ENCODE data around the gene CRYBB2.
A peak's percentile ranks its signal among the peaks of the same experiment; 100 is the strongest.
"Not testable (repeated sequence)": the region's sequence is repeated elsewhere in the genome, so short reads cannot be mapped to it uniquely, and the experiment has no call there.

The CRYBB2 gene

GRCh38 chr22:25199731-25200520, 19.5 kb upstream of the CRYBB2 start, which contains the start of gene CRYBB3:
CRYBB3 (plus strand) TSS chr22:25199858; CDS start chr22:25201397, 1,539 bp downstream.
- DNase-seq (ENCODE audit: low read depth, low spot score), result no peak

DNA sequence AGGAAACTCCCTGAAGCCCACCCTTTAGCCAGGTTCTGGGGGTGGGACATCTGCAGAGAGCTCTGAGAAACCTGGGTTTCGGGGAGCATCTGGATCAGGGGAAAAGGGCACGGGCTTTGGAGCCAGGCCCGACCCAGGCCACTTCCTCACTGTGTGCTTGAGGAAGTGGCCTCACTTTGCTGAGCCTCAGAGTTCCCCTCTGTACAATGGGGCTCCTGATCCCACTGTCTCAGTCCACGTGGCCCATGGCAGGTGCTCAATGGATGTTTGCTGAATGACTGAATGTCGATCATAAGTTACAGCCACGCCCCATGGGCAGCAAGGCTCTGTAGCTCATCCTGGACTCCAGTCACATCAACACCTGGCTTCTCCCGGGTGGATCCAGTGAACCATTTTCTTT, 18.5 kb upstream of the CRYBB2 start:
- DNase-seq (ENCODE audit: low read depth, low spot score), result no peak

- no peak for DNase-seq (ENCODE audit: low read depth, low spot score)
Observed at GRCh38 chr22:25201557-25202273, 17.7 kb upstream of the CRYBB2 start.

- DNase-seq (ENCODE audit: low read depth, low spot score), result peak; percentile 83
Observed at GRCh38 chr22:25202290-25202921, 17.0 kb upstream of the CRYBB2 start.

DNA sequence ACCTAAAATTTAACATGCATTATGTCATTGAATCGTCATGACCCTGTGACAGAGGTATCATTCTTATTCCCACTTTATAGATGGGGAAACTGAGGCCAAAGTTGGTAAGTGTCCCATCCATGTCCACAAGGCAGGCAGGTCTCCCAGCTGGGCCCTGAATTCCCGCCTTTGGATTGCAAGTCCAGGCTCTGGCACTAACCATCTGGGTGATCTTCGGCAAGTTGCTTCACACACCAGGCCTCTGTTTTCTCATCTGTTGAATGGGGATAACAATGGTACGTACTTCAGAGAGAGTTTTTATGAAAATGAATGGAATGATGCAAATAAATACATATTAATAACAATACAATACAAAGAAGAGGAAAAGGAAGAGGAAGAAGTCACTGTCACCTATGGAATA, 16.4 kb upstream of the CRYBB2 start:
- DNase-seq (ENCODE audit: low read depth, low spot score), result no peak

DNA sequence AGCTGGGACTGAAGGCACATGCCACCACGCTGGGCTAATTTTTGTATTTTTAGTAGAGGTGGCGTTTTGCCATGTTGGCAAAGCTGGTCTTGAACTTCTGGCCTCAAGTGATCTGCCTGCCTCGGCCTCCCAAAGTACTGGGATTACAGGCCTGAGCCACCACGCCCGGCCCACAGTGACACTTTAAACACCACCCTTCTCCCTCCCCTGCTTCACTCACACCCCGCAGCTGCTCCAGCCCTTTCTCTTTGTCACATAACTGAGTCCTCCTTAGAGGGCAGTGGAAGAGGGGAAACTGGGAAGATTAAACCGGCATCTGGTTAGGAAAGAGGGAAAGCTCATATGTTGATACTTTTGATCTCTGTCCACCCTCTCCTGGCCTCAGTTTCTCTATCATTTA, 14.9 kb upstream of the CRYBB2 start:
- not testable (repeated sequence) for DNase-seq (ENCODE audit: low read depth, low spot score)

GRCh38 chr22:25205847-25206246, 13.6 kb upstream of the CRYBB2 start:
- DNase-seq (ENCODE audit: low read depth, low spot score), result no peak

GRCh38 chr22:25206998-25207397, 12.4 kb upstream of the CRYBB2 start:
- no peak for DNase-seq (ENCODE audit: low read depth, low spot score)

DNA sequence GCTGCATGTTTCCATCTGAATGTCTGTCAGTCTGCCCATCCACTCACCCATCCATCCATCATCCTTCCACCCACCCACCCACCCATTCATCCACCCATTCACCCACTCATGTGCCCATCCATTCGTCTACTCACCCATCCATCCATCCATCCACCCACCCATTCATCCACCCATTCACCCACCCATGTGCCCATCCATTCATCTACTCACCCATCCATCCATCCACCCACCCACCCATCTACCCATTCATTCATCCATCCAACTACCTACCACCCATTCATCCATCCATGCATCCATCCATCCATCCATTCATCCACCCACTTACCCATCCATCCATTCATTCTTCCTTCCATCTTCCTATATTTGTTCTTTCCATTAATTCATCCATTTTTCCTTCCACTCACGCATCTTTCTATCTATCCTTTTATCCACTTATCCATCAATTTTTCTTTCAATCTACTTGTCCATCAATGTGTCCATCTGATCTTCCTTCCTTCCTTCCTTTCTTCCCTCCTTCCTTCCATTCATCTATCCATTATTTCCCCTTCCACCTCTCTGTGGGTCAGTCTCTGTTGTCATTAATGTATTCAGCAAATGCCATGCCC, 11.8 kb upstream of the CRYBB2 start:
- DNase-seq (ENCODE audit: low read depth, low spot score), result no peak

- no peak for DNase-seq (ENCODE audit: low read depth, low spot score)
Observed at GRCh38 chr22:25208328-25208727, 11.1 kb upstream of the CRYBB2 start.

- no peak for DNase-seq (ENCODE audit: low read depth, low spot score)
Observed at GRCh38 chr22:25208743-25209505, 10.5 kb upstream of the CRYBB2 start.

DNA sequence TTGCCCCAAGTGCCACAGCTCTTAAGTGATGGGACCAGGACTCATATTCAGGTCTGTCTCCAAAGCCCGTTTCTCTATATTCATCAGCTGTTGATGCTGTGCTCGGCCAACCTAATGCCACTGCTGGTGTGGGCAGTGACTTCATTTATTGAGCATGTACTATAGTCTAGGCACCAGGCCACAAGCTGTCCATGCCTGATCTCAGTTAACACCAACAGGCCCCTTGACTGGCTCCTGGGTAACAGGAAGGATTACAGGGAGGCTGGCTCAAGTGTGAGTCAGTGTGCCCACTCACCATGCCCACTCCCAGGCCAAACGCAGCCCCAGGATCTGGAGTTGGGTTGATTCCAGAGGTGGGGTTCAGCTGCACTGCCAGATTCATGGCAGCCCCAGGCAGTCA, 8.6 kb upstream of the CRYBB2 start:
- DNase-seq (ENCODE audit: low read depth, low spot score), result peak; percentile 5

DNA sequence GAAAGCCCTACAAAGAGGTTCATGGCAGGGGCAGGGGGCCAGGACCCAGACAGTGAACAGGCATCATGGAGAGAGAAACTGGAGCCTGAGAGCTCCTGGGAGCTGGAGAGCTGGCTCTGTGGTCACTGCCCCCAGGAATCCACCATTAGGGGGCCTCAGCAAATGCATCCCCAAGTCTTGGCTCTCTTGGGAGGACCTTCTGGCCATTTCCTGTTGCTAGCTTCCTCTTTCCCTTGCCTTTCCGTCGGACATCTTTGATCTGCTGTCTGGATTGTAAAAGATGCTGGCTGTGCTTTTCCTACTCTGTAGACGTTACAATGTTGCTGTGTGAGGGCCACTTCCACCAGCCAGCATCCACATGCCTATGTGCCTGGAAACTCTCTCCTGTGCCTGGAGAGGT, 7.1 kb upstream of the CRYBB2 start:
- no peak for DNase-seq (ENCODE audit: low read depth, low spot score)

DNA sequence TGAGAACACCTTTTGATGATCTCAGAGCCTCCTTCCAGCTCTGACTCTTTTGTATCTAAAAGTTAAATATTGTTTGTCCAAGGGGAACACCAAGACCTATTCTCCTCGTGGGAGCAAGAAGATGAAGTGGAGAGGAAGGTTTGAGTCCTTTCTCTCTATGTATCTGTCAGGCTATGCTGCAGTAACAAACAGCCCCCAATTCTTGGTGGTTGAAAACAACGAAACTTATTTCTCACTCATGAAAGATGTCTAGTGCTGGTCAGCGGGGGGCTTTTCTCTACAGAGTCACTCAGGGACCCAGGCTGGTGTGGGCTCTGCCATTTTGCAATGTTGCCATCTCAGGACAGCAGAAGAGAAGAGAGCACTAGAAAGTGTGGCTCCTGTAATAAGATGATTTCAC, 6.2 kb upstream of the CRYBB2 start:
- DNase-seq (ENCODE audit: low read depth, low spot score), result no peak

DNA sequence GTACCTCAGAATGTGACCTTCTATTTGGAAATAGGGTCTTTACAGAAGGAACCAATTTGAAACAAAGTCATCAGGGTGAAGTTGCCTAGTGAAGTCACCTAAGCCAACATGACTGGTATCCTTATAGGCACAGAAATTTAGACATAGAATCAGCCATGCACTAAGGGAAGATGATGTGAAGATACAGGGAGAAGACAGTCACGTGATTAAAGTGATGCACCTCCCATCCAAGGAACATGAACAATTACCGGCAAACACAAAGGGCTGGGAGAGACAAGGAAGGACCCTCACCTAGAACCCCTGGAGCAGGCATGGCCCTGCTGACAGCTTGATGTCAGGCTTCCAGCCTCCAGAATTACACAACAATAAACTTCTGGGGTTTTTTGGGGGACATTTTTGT, 3.2 kb upstream of the CRYBB2 start:
- no peak for DNase-seq (ENCODE audit: low read depth, low spot score)

- DNase-seq (ENCODE audit: low read depth, low spot score), result no peak
Observed at GRCh38 chr22:25219948-25220442, 556 bp downstream of the CRYBB2 start.

GRCh38 chr22:25221790-25222189, 2.4 kb downstream of the CRYBB2 start:
- no peak for DNase-seq (ENCODE audit: low read depth, low spot score)

DNA sequence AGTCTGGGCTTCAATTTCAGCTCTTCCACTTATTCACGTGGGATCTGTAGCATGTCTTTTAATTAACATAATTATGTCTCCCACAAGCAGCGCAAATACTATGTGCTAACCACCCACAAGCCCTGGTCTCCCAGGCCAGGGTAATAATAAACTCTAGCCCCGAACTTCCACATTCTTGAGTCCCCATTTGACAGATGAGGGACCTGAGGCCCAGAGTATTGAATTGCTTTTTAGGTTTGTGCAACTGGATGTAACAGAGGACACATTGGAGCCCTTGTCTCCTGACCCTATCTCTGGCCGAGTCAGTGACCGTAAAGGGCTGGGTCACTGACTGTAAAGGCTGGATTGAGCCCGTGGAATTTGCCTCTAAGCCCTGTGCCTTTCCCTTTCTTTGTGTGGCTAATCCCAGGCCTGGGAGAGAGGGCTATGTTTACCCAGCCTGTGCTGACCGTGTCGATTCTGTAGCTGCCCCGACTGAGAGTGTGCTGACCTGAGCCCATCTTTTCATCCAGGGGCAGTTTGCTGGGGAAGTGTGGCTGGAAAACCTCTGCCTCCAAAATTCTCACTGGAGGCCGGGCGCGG, 3.9 kb downstream of the CRYBB2 start:
- DNase-seq (ENCODE audit: low read depth, low spot score), result no peak

GRCh38 chr22:25228822-25229221, 9.4 kb downstream of the CRYBB2 start:
- DNase-seq (ENCODE audit: low read depth, low spot score), result no peak

- DNase-seq (ENCODE audit: low read depth, low spot score), result not testable (repeated sequence)
Observed at GRCh38 chr22:25230760-25231159, 11.3 kb downstream of the CRYBB2 start.

DNA sequence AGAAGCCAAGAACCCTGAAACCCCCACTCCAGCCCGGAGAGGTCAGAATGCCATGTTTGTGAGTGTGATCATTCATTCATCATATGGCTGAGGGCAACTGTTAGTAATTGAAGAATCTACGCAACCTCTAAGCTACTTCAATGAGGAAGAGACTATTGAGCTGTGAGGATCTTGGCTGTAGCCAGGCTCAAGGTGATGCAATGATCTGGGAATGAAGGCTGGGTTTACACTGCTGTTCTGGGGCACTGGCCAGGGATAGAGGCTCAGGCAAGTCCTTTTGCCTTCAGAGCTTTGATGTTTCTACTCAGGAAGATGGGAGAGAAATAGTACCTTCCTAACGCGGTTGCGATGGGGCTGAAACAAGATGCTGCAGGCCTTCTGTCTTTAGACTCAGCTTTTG, 12.9 kb downstream of the CRYBB2 start:
- DNase-seq (ENCODE audit: low read depth, low spot score), result peak; percentile 33

All from astrocyte of the hippocampus (primary cell).